ENCODE results near the gene TMC1. TPM values are rescaled to one million over a fixed set of nuclear protein-coding genes. Genes with fewer than 3 reads are reported as not detected.
A peak's percentile ranks its signal among the peaks of the same experiment; 100 is the strongest.

The TMC1 gene
- total RNA-seq, 1 experiment from 2014 or later, result 0.36 TPM

GRCh38 chr9:72575666-72576065 is 54.3 kb downstream of the TMC1 start:
- Histone ChIP-seq H3K9me3 (ENCODE audit: control insufficient read depth, insufficient read depth, low read depth, low read length) (no peaks in the 10 kb centered on the region), H3K4me1 (ENCODE audit: control insufficient read depth, insufficient read depth, low read length) (peaks cover 38% of the 10 kb centered on the region), H3K4me3 (ENCODE audit: low read depth in 2 of 2, low read length in 2 of 2) (no peak overlapping the region), H3K27ac (ENCODE audit: low read length) (peak overlapping the region; percentile 95), H3K27me3 (ENCODE audit: control insufficient read depth, insufficient read depth, low read length) (no peaks in the 10 kb centered on the region), H3K36me3 (ENCODE audit: control insufficient read depth, insufficient read depth, low read length) (no peaks in the 10 kb centered on the region)
- no peak for TF ChIP-seq TCF7L2 (IDR thresholded peaks at IDR 0.05; ENCODE audit: low read depth, low read length)
- no peak for TF ChIP-seq POLR2AphosphoS5 (IDR thresholded peaks at IDR 0.05; ENCODE audit: low read depth, low read length)
- no peak for TF ChIP-seq SIN3A (IDR thresholded peaks at IDR 0.05; ENCODE audit: borderline replicate concordance, insufficient read depth, low read depth, low read length)
- TF ChIP-seq, protein P1, sequence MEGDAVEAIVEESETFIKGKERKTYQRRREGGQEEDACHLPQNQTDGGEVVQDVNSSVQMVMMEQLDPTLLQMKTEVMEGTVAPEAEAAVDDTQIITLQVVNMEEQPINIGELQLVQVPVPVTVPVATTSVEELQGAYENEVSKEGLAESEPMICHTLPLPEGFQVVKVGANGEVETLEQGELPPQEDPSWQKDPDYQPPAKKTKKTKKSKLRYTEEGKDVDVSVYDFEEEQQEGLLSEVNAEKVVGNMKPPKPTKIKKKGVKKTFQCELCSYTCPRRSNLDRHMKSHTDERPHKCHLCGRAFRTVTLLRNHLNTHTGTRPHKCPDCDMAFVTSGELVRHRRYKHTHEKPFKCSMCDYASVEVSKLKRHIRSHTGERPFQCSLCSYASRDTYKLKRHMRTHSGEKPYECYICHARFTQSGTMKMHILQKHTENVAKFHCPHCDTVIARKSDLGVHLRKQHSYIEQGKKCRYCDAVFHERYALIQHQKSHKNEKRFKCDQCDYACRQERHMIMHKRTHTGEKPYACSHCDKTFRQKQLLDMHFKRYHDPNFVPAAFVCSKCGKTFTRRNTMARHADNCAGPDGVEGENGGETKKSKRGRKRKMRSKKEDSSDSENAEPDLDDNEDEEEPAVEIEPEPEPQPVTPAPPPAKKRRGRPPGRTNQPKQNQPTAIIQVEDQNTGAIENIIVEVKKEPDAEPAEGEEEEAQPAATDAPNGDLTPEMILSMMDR (IDR thresholded peaks at IDR 0.05), result no peak
- TF ChIP-seq, protein P2, sequence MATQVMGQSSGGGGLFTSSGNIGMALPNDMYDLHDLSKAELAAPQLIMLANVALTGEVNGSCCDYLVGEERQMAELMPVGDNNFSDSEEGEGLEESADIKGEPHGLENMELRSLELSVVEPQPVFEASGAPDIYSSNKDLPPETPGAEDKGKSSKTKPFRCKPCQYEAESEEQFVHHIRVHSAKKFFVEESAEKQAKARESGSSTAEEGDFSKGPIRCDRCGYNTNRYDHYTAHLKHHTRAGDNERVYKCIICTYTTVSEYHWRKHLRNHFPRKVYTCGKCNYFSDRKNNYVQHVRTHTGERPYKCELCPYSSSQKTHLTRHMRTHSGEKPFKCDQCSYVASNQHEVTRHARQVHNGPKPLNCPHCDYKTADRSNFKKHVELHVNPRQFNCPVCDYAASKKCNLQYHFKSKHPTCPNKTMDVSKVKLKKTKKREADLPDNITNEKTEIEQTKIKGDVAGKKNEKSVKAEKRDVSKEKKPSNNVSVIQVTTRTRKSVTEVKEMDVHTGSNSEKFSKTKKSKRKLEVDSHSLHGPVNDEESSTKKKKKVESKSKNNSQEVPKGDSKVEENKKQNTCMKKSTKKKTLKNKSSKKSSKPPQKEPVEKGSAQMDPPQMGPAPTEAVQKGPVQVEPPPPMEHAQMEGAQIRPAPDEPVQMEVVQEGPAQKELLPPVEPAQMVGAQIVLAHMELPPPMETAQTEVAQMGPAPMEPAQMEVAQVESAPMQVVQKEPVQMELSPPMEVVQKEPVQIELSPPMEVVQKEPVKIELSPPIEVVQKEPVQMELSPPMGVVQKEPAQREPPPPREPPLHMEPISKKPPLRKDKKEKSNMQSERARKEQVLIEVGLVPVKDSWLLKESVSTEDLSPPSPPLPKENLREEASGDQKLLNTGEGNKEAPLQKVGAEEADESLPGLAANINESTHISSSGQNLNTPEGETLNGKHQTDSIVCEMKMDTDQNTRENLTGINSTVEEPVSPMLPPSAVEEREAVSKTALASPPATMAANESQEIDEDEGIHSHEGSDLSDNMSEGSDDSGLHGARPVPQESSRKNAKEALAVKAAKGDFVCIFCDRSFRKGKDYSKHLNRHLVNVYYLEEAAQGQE (IDR thresholded peaks at IDR 0.05; ENCODE audit: insufficient read depth in 1 of 2, low read depth in 2 of 2, low read length in 1 of 2), result no peak
- ChIA-PET POLR2A (interaction anchor here (0.5 kb wide), 1 partner anchor 34 kb away, joined by 7 read pairs; no protein-coding TSS in a partner anchor), CTCF (no interaction called here)
- DNase-seq (ENCODE audit: low read depth, low spot score) (no peak), ATAC-seq (no peak)
- BruUV-seq (replicated peaks), result no TSS peak
- intact Hi-C loops (cut with micrococcal nuclease; ENCODE audit: unreplicated experiment), result no loop called here
- in situ Hi-C loops (cut with HindIII; ENCODE audit: low pct_unique_long_range_greater_than_20kb, low sequenced_read_pairs), result no loop called here

- no TSS peak for BruUV-seq (replicated peaks)
- TF ChIP-seq, protein P2 (IDR thresholded peaks at IDR 0.05; ENCODE audit: insufficient read depth in 1 of 2, low read depth in 2 of 2, low read length in 1 of 2), result no peak
- TF ChIP-seq TCF7L2 (IDR thresholded peaks at IDR 0.05; ENCODE audit: low read depth, low read length), result no peak
- no peak for TF ChIP-seq POLR2AphosphoS5 (IDR thresholded peaks at IDR 0.05; ENCODE audit: low read depth, low read length)
- no peak for TF ChIP-seq SIN3A (IDR thresholded peaks at IDR 0.05; ENCODE audit: borderline replicate concordance, insufficient read depth, low read depth, low read length)
- TF ChIP-seq, protein P1 (IDR thresholded peaks at IDR 0.05), result no peak
- H3K4me1 ChIP-seq (ENCODE audit: control insufficient read depth, insufficient read depth, low read length), result peaks cover 43% of the 10 kb centered on the region
- no peaks in the 10 kb centered on the region for H3K36me3 ChIP-seq (ENCODE audit: control insufficient read depth, insufficient read depth, low read length)
- no peak overlapping the region for H3K4me3 ChIP-seq (ENCODE audit: low read depth in 2 of 2, low read length in 2 of 2)
- in situ Hi-C loops (cut with HindIII; ENCODE audit: low pct_unique_long_range_greater_than_20kb, low sequenced_read_pairs), result no loop called here
- intact Hi-C loops (cut with micrococcal nuclease; ENCODE audit: unreplicated experiment), result no loop called here
- H3K27me3 ChIP-seq (ENCODE audit: control insufficient read depth, insufficient read depth, low read length), result no peaks in the 10 kb centered on the region
- ATAC-seq (no peak), DNase-seq (ENCODE audit: low read depth, low spot score) (no peak)
- ChIA-PET CTCF (no interaction called here), POLR2A (interaction anchor here (0.5 to 0.6 kb wide), 2 partner anchors 34 to 122 kb away, joined by 6 to 7 read pairs; no protein-coding TSS in a partner anchor)
- H3K9me3 ChIP-seq (ENCODE audit: control insufficient read depth, insufficient read depth, low read depth, low read length), result no peaks in the 10 kb centered on the region
- peak overlapping the region; percentile 95 for H3K27ac ChIP-seq (ENCODE audit: low read length)
These were observed 54.7 kb downstream of the TMC1 start for GRCh38 chr9:72576087-72576486.

Measured in Panc1 (cell line).